OCI-LY3 (cell line): ENCODE measurements around the gene VKORC1.

Source experiments
- H2AFZ ChIP-seq: fragments of 200-600, 300-600 bp; shearing (Covaris generic); 2 replicates; pipeline ENCODE4 v1.6.0; 2014; ENCODE audit warnings: antibody characterized with exemption, low read depth, low read length
- H3K27ac ChIP-seq: fragments of 200-600, 300-600 bp; sonication (generic); 2 replicates; pipeline ENCODE4 v1.5.1; 2014; ENCODE audit warnings: mild to moderate bottlenecking, low read length, moderate library complexity, mixed read lengths
- H3K27me3 ChIP-seq: fragments of 200-600, 300-600 bp; sonication (generic); 2 replicates; pipeline ENCODE4 v1.6.1; 2014; ENCODE audit warnings: low read depth, low read length, mixed read lengths
- H3K36me3 ChIP-seq: fragments of 200-600, 300-600 bp; sonication (generic); replicated peaks from 2 replicates; pipeline ENCODE3; 2014; ENCODE audit warnings: low read depth, low read length, mixed read lengths
- H3K4me1 ChIP-seq: fragments of 300-600, 200-600 bp; sonication (generic); 2 replicates; pipeline ENCODE4 v1.6.1; 2014; ENCODE audit warnings: low read length, mixed read lengths
- H3K4me2 ChIP-seq: fragments of 200-600, 300-600 bp; sonication (generic); 2 replicates; pipeline ENCODE4 v1.6.1; 2014; ENCODE audit warnings: low read length, mixed read lengths
- H3K4me3 ChIP-seq: fragments of 300-600, 200-600 bp; sonication (generic); 2 replicates; pipeline ENCODE4 v1.5.1; 2014; ENCODE audit warnings: antibody characterized with exemption, mild to moderate bottlenecking, low read length, moderate library complexity
- H3K79me2 ChIP-seq: fragments of 300-600, 200-600 bp; shearing (Covaris generic); 2 replicates; pipeline ENCODE4 v1.6.1; 2014; ENCODE audit warnings: mild to moderate bottlenecking, low read length, mixed read lengths
- H3K9ac ChIP-seq: fragments of 300-600, 200-600 bp; shearing (Covaris generic); 2 replicates; pipeline ENCODE4 v1.6.0; 2014; ENCODE audit warnings: mild to moderate bottlenecking, low read length, moderate library complexity
- H3K9me3 ChIP-seq: fragments of 200-600, 300-600 bp; shearing (Covaris generic); 2 replicates; pipeline ENCODE4 v1.6.1; 2014; ENCODE audit warnings: low read length, mixed read lengths; ENCODE audit not compliant: insufficient read depth
- H4K20me1 ChIP-seq: fragments of 200-600, 300-600 bp; sonication (generic); 2 replicates; pipeline ENCODE4 v1.6.1; 2016; ENCODE audit warnings: low read length, mixed read lengths; ENCODE audit not compliant: insufficient read depth
- EZH2phosphoT487 ChIP-seq: fragments of 200-600 bp; shearing (Covaris generic); IDR thresholded peaks from 2 replicates; pipeline ENCODE4 v1.6.1; 2018; ENCODE audit warnings: antibody characterized with exemption, mixed run types, low read depth
- TF ChIP-seq, protein P1 (sequence below): fragments of 200-600, 300-600 bp; sonication (generic); IDR thresholded peaks from 2 replicates; pipeline ENCODE4 v1.5.1; 2014; ENCODE audit warnings: antibody characterized with exemption, low read length, low read depth

VKORC1 gene

DNA sequence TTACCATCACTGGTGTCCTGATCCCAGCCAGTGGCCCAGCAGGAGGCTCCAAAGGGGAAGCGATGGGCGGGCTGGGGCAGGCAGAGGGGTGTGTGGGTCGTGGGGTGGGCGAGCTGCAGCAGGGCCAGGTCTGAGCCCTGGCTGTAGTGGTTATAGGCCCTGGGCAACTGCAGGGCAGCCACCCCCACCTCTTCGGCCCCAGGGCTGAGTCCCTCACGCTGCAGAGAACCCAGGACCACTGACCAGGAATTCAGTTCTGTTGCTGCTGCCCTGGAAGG is 8.0 kb downstream of the VKORC1 start:
- Histone ChIP-seq H2AFZ (no peak overlapping the region), H3K36me3 (peaks cover 18% of the 10 kb centered on the region), H3K27ac (no peak overlapping the region), H3K4me3 (no peak overlapping the region), H3K9ac (no peak overlapping the region), H3K9me3 (no peaks in the 10 kb centered on the region), H3K4me1 (no peaks in the 10 kb centered on the region), H4K20me1 (no peaks in the 10 kb centered on the region; the same call in 1 of the 2 replicates), H3K27me3 (no peaks in the 10 kb centered on the region), H3K79me2 (peaks cover 13% of the 10 kb centered on the region; the same call in 1 of the 2 replicates), H3K4me2 (no peak overlapping the region)
- TF ChIP-seq, protein P1, sequence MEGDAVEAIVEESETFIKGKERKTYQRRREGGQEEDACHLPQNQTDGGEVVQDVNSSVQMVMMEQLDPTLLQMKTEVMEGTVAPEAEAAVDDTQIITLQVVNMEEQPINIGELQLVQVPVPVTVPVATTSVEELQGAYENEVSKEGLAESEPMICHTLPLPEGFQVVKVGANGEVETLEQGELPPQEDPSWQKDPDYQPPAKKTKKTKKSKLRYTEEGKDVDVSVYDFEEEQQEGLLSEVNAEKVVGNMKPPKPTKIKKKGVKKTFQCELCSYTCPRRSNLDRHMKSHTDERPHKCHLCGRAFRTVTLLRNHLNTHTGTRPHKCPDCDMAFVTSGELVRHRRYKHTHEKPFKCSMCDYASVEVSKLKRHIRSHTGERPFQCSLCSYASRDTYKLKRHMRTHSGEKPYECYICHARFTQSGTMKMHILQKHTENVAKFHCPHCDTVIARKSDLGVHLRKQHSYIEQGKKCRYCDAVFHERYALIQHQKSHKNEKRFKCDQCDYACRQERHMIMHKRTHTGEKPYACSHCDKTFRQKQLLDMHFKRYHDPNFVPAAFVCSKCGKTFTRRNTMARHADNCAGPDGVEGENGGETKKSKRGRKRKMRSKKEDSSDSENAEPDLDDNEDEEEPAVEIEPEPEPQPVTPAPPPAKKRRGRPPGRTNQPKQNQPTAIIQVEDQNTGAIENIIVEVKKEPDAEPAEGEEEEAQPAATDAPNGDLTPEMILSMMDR: no peak
- TF ChIP-seq EZH2phosphoT487: no peak

DNA sequence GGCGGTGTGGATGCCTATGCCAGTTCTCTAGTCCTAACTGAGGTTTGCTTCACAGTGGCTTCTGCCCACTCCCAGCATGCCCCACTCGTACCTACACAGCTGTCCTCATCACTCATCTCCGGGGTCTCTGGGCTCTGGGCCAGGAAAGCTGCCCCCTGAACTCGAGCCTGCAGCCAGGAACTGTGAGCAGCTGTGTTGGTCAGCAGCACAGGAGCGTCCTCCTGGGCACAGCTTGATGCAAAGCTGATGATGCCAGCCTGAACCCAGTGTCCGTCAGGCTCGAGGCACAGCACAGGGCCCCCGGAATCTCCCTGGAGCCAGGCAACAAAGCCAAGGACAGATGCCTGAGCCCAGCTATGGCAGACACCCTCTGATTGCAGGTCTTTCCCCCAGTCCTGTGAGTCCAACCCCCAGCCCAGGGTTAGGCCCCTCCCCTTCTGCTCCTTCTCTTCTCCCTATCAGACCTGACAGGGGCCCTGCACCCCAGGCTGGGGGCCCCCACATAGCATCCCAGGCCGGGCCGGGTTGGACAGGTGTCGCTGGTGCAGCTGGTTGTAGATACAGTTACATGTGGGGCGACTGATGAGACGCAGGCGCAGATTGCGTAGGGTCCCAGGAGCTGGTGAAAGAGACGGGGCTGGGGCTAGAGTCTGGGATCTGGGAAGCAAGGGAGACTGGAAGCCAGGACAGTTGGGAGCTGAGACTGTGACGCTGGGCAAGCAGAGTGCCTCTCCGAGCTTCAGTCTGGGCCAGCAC is 8.5 kb downstream of the VKORC1 start:
- Histone ChIP-seq H4K20me1 (no peaks in the 10 kb centered on the region; the same call in 1 of the 2 replicates), H3K4me3 (no peak overlapping the region), H3K4me2 (no peak overlapping the region), H3K27me3 (no peaks in the 10 kb centered on the region), H3K36me3 (peaks cover 15% of the 10 kb centered on the region), H3K9ac (no peak overlapping the region), H3K4me1 (no peaks in the 10 kb centered on the region), H3K9me3 (no peaks in the 10 kb centered on the region), H2AFZ (no peak overlapping the region), H3K79me2 (peaks cover 8% of the 10 kb centered on the region; the same call in 1 of the 2 replicates), H3K27ac (no peak overlapping the region)
- TF ChIP-seq EZH2phosphoT487: no peak
- TF ChIP-seq, protein P1: no peak

DNA sequence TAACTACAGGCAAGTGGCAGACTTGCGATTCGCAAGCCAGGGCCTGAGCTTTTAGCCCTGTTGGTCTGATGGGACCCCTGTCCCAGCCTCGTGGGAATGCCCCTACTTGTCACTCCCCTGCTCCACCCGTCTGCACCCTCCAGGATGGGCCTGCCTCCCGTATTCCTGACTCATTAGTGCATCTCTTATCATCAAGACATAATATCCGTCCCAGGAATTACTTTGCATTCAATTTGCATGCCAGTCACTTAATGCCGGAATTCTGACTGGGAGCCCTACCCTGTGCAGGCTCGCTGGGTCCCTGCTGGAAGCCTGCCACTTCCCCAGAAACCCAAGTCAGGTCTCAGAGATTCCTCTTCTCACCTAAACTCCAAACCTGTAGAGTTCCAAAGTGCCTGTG is 9.2 kb downstream of the VKORC1 start:
- Histone ChIP-seq H3K4me2 (no peak overlapping the region), H3K4me3 (no peak overlapping the region), H3K27ac (no peak overlapping the region), H3K36me3 (peaks cover 15% of the 10 kb centered on the region), H3K4me1 (no peaks in the 10 kb centered on the region), H3K27me3 (no peaks in the 10 kb centered on the region), H3K79me2 (peaks cover 2% of the 10 kb centered on the region; the same call in 1 of the 2 replicates), H3K9ac (no peak overlapping the region), H4K20me1 (no peaks in the 10 kb centered on the region; the same call in 1 of the 2 replicates), H2AFZ (no peak overlapping the region), H3K9me3 (no peaks in the 10 kb centered on the region)
- TF ChIP-seq EZH2phosphoT487: no peak
- TF ChIP-seq, protein P1: no peak

DNA sequence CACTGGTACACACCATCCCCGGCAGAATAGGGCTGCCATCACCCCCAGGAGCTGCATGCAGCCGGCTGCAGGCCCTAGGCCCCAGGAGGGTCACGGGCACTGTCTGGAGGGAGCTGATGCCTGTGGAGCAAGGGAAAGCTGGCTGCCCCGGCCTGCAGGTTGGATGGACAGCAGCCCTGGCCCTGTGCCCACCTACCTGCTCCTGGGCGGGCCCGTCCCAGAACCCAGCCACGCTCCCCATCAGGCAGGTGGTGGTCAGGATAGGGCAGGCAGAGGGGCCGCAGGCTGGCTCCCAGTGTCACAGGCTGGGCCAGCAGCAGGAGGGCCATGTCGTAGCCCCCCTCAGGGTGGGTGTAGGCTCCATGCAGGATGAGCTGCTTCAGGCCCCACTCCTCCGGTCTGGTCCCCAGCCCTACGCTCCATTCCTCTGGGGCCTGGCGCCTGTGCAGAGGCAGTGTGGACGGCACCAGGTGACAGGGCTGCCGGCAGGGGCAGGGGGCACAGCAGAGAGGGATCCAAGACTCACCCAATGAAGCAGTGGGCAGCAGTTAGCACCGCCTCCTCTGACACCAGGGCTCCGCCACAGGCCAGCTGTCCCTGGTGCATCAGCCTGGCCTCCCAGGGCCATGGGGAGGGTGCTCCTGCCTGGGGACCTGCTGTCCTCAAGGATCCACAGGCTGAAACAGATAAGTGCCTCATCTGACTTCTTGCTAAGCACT is 9.9 kb downstream of the VKORC1 start:
- Histone ChIP-seq H2AFZ (no peak overlapping the region), H3K36me3 (peaks cover 20% of the 10 kb centered on the region), H3K9me3 (no peaks in the 10 kb centered on the region), H4K20me1 (no peaks in the 10 kb centered on the region; the same call in 1 of the 2 replicates), H3K27ac (no peak overlapping the region), H3K9ac (no peak overlapping the region), H3K4me3 (no peak overlapping the region), H3K79me2 (no peaks in the 10 kb centered on the region; the same call in 1 of the 2 replicates), H3K4me1 (no peaks in the 10 kb centered on the region), H3K4me2 (no peak overlapping the region), H3K27me3 (no peaks in the 10 kb centered on the region)
- TF ChIP-seq, protein P1: no peak
- no peak for TF ChIP-seq EZH2phosphoT487
